Measurements from ENCODE around the gene OR10G7.

DNA sequence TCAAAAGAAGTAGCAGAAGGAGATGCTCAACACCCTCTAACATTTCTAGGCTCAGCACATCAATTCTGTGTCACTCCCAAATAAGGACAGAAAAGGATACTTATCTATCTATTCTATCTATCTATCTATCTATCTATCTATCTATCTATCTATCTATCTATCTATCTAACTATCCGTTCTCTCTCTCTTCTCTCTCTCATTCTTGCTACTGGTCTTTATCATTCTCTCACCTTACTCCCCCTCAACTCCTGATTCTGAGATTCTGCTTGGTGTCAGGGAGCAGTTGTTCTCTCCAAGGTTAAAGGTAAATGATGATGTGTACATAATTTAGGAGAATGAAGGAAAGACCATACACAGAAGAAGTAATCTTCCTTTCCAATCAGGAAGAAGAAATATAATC lies 46.0 kb downstream of the OR10G7 start, which contains the start of gene OR10G6:
- no peak for TF ChIP-seq POLR2A (IDR thresholded peaks at IDR 0.05)
- TF ChIP-seq, protein P1, sequence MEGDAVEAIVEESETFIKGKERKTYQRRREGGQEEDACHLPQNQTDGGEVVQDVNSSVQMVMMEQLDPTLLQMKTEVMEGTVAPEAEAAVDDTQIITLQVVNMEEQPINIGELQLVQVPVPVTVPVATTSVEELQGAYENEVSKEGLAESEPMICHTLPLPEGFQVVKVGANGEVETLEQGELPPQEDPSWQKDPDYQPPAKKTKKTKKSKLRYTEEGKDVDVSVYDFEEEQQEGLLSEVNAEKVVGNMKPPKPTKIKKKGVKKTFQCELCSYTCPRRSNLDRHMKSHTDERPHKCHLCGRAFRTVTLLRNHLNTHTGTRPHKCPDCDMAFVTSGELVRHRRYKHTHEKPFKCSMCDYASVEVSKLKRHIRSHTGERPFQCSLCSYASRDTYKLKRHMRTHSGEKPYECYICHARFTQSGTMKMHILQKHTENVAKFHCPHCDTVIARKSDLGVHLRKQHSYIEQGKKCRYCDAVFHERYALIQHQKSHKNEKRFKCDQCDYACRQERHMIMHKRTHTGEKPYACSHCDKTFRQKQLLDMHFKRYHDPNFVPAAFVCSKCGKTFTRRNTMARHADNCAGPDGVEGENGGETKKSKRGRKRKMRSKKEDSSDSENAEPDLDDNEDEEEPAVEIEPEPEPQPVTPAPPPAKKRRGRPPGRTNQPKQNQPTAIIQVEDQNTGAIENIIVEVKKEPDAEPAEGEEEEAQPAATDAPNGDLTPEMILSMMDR (IDR thresholded peaks at IDR 0.05): no peak
- no peak for TF ChIP-seq EP300 (IDR thresholded peaks at IDR 0.05)
- TF ChIP-seq POLR2AphosphoS5 (IDR thresholded peaks at IDR 0.05): no peak

Data from upper lobe of left lung (tissue), 4 donors.